Fibroblast of lung (primary cell): Measurements from ENCODE around the gene GPR65. TPM values are rescaled to one million over a fixed set of nuclear protein-coding genes. Genes with fewer than 3 reads are reported as not detected.

Experiments used
- DNase-seq, 2 donors: peaks; one replicate each; pipeline versions ENCODE4 v3.0.0 to v3.0.0-alpha.2; 2010; ENCODE audit warnings: low read depth in 2 of 2
- H2AFZ ChIP-seq: 2 replicates; pipeline ENCODE4 v1.5.1; 2012; ENCODE audit warnings: low read length, control low read depth, inconsistent platforms
- H3K27ac ChIP-seq: 2 replicates; pipeline ENCODE4 v1.5.1; 2011; ENCODE audit warnings: low read length, control low read depth; ENCODE audit not compliant: insufficient read depth
- H3K27me3 ChIP-seq: 2 replicates; pipeline ENCODE4 v1.5.1; 2011; ENCODE audit warnings: mild to moderate bottlenecking, low read length; ENCODE audit not compliant: control insufficient read depth, insufficient read depth
- H3K36me3 ChIP-seq: 2 replicates; pipeline ENCODE4 v1.5.1; 2011; ENCODE audit warnings: low read length; ENCODE audit not compliant: control insufficient read depth, insufficient read depth
- H3K4me1 ChIP-seq: 2 replicates; pipeline ENCODE4 v1.5.1; 2011; ENCODE audit warnings: low read length; ENCODE audit not compliant: control insufficient read depth, insufficient read depth; ENCODE audit errors: extremely low read depth
- H3K4me2 ChIP-seq: 2 replicates; pipeline ENCODE4 v1.5.1; 2011; ENCODE audit warnings: low read length, control low read depth; ENCODE audit not compliant: insufficient read depth; ENCODE audit errors: extremely low read depth
- H3K4me3 ChIP-seq, 4 experiments: fragments of 200-600 bp in 1 of 4; sonication (generic) in 1 of 4; replicated peaks in 1 of 4; 2 replicates each; pipeline ENCODE4 v1.5.1; 2011 to 2016; ENCODE audit warnings: low read length in 4 of 4, low read depth in 3 of 4, mild to moderate bottlenecking in 3 of 4, control low read depth in 2 of 4, inconsistent platforms in 1 of 4, mixed read lengths in 1 of 4; ENCODE audit not compliant: insufficient read depth in 1 of 4; ENCODE audit errors: control extremely low read depth in 1 of 4
- H3K79me2 ChIP-seq: 2 replicates; pipeline ENCODE4 v1.5.1; 2012; ENCODE audit warnings: mild to moderate bottlenecking, low read length, inconsistent platforms; ENCODE audit not compliant: control insufficient read depth, insufficient read depth
- H3K9ac ChIP-seq: 2 replicates; pipeline ENCODE4 v1.5.1; 2011; ENCODE audit warnings: mild to moderate bottlenecking, low read length, control low read depth; ENCODE audit not compliant: insufficient read depth
- H3K9me3 ChIP-seq: 2 replicates; pipeline ENCODE4 v1.5.1; 2012; ENCODE audit warnings: low read depth, low read length; ENCODE audit not compliant: control insufficient read depth, insufficient read depth
- H4K20me1 ChIP-seq: 2 replicates; pipeline ENCODE4 v1.5.1; 2011; ENCODE audit warnings: low read length; ENCODE audit not compliant: control insufficient read depth, insufficient read depth; ENCODE audit errors: extremely low read depth
- CTCF ChIP-seq, 2 donors: IDR thresholded peaks in 1 of 2; conservative IDR thresholded peaks in 1 of 2; 1 replicate in 1 of 2; 2 replicates in 1 of 2; pipeline ENCODE4 v1.5.1; 2011 to 2012; ENCODE audit warnings: low read length in 2 of 2, control low read depth in 1 of 2, inconsistent platforms in 1 of 2, low read depth in 1 of 2, mild to moderate bottlenecking in 1 of 2
- EZH2 ChIP-seq: IDR thresholded peaks from 2 replicates; pipeline ENCODE4 v1.5.1; 2012; ENCODE audit warnings: low read length, control low read depth, mild to moderate bottlenecking; ENCODE audit errors: missing control alignments
- polyA plus RNA-seq, 2 donors: library from polyadenylated mRNA; depleted of rRNA in 1 of 2; stranded (reverse) in 1 of 2; unstranded in 1 of 2; fragments of >200 nt; gene quantifications; 2 replicates each; pipeline ENCODE4 v1.2.1, GENCODE V29; 2011 to 2012; ENCODE audit warnings: missing spikeins in 1 of 2
- total RNA-seq: library from RNA; depleted of rRNA; stranded (reverse); fragments of >200 nt; gene quantifications from 2 replicates; pipeline ENCODE4 v1.2.1, GENCODE V29; 2014

The GPR65 gene
- total and polyA plus RNA-seq, 2 donors (not counting 1 experiment from before 2014, with no cell fraction given), result 0.07 to 0.17 TPM

- Histone ChIP-seq H3K4me3 (no peak overlapping the region), H3K79me2 (no peaks in the 10 kb centered on the region), H3K36me3 (no peaks in the 10 kb centered on the region), H3K9me3 (no peaks in the 10 kb centered on the region), H3K27ac (no peak overlapping the region), H3K4me1 (no peaks in the 10 kb centered on the region), H3K4me2 (no peak overlapping the region), H3K9ac (no peak overlapping the region), H4K20me1 (no peaks in the 10 kb centered on the region), H2AFZ (no peak overlapping the region), H3K27me3 (no peaks in the 10 kb centered on the region)
- TF ChIP-seq CTCF (conservative IDR thresholded peaks at IDR 0.05 in 1 of 2, IDR thresholded peaks at IDR 0.05 in 1 of 2; ENCODE audit: low read depth in 1 of 2, low read length in 2 of 2), result no peak
- TF ChIP-seq EZH2, result no peak
- DNase-seq, result no peak
These were observed 3.3 kb downstream of the GPR65 start for GRCh38 chr14:88008039-88008742.

GRCh38 chr14:88009486-88009885, 4.6 kb downstream of the GPR65 start:
- Histone ChIP-seq H3K36me3 (no peaks in the 10 kb centered on the region), H3K79me2 (no peaks in the 10 kb centered on the region), H4K20me1 (no peaks in the 10 kb centered on the region), H3K4me1 (no peaks in the 10 kb centered on the region), H3K9ac (no peak overlapping the region), H3K27ac (no peak overlapping the region), H3K4me3 (no peak overlapping the region), H2AFZ (no peak overlapping the region), H3K27me3 (no peaks in the 10 kb centered on the region), H3K9me3 (no peaks in the 10 kb centered on the region), H3K4me2 (no peak overlapping the region)
- DNase-seq, result no peak
- TF ChIP-seq CTCF (conservative IDR thresholded peaks at IDR 0.05 in 1 of 2, IDR thresholded peaks at IDR 0.05 in 1 of 2; ENCODE audit: low read depth in 1 of 2, low read length in 2 of 2) (no peak), EZH2 (no peak)

GRCh38 chr14:88010331-88010730, 5.4 kb downstream of the GPR65 start:
- no peak for DNase-seq
- no peaks in the 10 kb centered on the region for H4K20me1 ChIP-seq
- H3K27ac ChIP-seq, result no peak overlapping the region
- H3K4me2 ChIP-seq, result no peak overlapping the region
- H3K9me3 ChIP-seq, result no peaks in the 10 kb centered on the region
- H3K4me1 ChIP-seq, result no peaks in the 10 kb centered on the region
- H3K9ac ChIP-seq, result no peak overlapping the region
- no peak for TF ChIP-seq CTCF (conservative IDR thresholded peaks at IDR 0.05 in 1 of 2, IDR thresholded peaks at IDR 0.05 in 1 of 2; ENCODE audit: low read depth in 1 of 2, low read length in 2 of 2)
- TF ChIP-seq EZH2, result no peak
- H3K4me3 ChIP-seq, result no peak overlapping the region
- no peaks in the 10 kb centered on the region for H3K79me2 ChIP-seq
- no peak overlapping the region for H2AFZ ChIP-seq
- H3K27me3 ChIP-seq, result no peaks in the 10 kb centered on the region
- no peaks in the 10 kb centered on the region for H3K36me3 ChIP-seq
